Hippocampal formation (tissue), 2 donors: Measurements from ENCODE around the gene DNALI1.

Experiments
- DNase-seq, 2 donors: peaks; one replicate each; lab custom pipeline; 2025; lab: John Stamatoyannopoulos, UW

The DNALI1 gene

DNA sequence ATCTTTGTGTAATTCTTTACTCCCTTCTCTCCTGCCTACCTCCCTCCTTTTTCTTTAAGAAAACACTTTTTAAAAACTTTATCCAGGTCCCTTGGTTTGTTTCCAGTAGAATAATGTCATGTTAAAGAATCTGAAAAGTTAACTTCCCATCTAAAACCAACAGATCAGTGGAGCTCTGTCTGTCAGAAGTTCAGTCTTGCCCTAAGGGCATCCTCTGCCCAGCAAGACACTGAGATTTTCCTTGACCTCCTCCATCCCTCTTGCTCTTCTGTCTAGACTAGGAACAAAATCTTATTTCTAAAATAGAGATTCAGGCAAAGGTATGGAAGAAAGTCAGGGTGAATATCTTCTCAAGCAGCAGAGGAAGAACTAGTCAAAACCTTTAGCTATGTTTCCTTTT lies 44.7 kb downstream of the DNALI1 start:
- no peak for DNase-seq

DNA sequence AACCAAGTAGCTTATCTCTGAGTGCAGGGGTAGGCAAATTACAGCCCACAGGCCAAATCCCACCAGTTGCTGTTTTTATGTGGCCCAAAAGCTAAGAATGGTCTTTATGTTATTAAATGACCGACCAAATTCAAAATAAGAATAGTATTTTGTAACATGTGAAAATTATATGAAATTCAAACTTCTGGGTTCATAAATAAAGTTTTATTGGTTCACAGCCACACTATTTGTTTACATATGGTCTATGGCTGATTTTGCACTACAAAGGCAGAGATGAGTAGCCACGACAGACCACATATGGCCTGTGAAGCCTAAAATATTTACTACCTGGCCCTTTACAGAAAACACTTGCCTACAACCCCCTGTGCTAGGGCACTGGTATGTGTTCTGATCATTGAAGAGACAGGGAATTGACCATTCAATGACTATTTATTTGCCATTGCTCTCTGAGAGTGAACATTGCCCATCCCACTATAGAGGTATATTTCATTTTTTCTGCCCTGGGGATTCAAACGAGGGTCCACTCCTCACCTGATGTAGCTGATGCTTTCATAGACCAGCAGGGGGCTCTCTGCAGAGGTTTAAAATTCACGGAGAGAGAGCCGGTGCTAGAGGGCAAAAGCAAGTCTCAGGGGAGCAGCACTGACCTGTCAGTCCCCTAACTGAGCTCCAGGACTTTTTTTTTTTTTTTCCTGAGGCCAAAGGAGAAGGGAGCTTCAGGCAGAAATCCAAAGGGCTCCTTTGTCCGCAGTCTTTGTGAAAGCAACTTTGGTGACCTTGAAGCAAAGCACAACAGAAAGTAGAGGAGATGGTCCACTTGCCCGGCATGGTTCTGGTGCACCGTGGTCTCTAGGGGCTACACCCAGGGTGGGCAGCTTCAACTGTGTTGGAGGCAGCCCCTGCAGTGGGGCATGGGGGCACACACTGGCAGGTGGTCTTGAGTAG lies 46.3 kb downstream of the DNALI1 start:
- DNase-seq = peak in 1 of 2 donors; percentile 7

DNA sequence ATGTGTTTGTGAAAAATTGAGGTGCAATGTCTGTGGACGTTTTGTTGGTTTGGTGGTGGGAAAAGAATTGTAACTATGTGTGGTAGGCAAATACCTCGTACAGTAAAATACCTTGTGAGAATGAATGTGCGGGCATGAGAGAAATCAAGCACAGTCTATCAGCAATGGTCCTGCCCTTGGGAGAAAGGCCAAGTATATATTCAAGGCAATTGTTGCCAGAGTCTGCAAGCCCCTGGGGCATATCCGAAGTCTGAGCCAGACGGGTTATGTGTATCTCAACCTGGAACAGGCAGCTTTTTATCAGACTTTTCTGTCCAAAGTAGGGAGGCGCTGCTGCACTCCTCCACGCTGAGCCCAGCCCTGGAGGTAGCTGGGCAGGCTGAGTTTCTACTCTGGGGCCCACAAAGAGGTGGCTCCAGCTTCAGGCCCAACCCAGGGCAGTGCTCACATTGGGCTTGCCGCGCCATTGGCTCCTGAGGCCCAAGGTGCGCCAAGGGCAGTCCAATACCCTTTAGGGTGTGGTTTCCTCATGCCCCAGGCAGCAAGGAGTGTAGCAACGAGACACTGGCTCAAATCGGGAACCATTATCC lies 48.4 kb downstream of the DNALI1 start:
- DNase-seq = no peak

DNA sequence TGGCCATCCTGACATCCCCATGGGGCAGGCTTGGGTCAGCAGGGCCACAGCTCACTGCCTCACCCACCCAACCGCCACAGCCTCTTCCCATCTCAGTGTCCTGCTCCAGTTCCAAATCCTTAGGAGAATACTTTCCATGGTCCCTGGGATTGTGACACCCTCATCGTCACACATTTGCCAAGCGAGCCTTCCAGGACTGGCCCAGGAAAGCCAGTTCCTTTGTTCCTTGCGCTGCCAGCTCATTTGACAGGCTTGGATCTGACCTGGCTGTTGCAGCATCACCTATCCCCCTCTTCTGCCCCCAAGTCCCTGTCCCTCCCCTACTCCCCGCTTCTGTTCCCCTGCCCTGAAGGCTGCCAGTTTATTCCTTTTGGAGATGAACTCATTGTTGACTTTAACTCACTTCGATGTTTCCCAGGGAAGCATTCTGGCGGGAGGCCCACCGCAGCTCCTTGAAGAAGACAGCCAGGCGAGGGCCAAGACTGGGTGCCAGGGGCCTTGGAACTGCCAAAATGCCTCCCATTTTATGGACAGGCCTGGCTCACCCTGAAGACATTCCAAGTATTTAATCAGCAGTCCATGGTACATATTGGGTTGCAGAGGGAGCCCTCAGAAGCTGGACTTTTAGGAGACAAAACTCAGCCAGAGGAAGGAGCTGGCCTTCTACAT lies 49.2 kb downstream of the DNALI1 start:
- DNase-seq = no peak

DNA sequence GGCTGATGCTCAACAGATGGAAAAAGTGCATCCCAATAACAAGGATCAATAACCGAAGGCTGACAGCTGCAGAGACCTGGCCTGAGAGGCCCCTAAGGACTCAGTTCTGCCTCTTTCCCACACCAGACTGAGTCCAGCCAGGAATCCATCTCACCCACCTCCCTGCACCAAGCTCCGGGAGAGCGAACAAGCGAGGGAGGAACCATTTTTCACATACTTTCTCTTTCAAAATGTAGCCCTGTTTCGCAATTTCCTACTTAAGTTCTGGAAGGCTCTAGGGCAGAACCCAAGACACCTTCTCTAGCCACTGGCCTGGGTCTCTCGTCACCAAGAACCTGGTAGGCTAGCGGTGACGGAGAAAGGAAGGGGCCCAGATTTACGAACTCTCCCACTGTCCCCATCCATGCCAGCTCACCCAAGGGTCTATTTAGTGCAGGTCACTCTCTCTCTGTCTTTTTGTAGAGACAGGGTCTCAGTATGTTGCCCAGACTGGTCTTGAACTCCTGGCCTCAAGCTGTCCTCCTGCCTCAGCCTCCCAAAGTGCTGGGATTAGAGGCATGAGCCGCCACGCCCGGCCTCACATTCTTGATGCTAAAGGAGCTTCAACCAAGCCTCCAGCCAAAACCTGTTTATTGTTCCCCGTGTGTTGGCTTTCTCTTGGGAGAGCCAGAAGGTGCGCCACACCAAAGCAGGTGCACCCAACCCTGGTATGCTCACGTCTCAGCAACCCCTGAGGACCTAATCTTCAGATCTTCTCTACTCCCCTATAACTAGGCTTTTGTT lies 49.9 kb downstream of the DNALI1 start:
- no peak for DNase-seq

DNA sequence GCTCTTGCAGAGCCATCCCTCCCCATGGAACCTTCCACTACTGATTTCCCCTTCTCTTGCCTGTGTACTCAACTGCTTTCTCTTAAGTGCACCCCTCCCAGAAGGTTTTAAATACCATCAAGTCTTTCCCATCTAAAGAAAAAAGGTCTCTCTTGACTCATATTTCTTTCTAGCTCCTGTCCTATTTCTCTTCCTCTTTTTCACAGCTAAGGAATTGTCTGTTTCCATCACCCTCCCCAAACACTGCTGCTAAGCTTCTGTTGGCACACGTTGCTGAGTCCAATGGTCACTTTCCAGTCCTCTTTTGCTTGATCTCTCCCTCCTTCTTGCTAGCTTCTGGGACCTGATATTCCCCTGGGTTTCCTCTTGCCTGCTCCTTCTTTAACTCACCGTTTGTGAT lies 52.3 kb downstream of the DNALI1 start:
- no peak for DNase-seq

DNA sequence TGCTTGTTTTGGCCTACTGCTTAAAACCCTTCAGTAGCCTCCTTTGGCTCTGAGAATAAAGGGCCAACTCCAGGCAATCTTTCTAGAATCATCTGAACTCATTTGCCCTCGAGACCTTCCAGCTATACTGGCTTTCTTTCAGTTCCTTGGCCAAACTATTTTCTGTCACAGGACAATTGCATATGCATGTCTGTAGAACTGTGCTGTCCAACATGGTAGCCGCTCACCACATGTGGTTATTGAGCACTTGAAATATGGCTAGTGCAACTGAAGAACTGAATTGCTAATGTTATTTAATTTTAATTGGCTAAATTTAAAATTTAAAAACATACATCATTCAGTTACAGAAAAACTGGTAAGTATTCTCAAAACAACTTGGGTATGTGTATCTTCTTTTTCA lies 53.3 kb downstream of the DNALI1 start:
- DNase-seq = no peak

DNA sequence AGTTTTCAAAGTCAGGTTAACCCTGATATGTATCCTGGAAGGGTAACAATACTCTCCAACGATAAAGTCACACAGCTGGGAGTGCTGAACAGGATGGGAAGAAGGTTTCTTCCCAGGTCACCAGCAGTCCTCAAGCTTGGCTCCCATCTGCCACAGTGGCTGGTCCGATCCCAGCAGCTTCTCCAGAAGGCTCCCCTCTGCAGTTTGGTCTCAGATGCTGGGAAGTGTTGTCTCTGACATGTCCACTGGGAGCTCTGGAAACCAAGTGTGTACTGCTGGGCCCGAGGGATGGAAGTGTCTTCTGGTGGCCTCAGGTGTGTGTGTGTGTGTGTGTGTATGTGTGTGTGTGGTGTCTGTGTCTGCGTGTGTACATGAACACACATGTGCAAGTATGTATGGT lies 55.4 kb downstream of the DNALI1 start:
- no peak for DNase-seq

DNA sequence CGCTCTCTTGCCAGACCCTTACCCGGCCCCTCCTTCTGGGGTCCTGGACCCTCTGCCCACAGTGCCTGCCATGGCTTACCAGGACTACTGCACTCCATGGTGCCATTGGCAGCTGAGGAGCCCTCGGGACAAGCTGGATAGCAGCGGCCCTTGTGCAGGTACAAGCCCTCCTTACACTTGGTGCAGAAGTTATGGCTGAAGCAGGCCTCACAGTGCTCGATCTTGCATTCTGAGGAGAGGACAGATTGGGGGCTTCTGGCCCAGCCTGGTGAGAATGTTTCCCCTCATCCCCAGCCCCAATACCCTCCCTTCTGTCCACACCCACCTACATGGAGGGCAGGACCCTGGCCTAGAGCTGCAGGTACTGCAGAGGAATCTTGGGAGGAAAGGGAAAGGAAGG lies 57.4 kb downstream of the DNALI1 start:
- DNase-seq = no peak

DNA sequence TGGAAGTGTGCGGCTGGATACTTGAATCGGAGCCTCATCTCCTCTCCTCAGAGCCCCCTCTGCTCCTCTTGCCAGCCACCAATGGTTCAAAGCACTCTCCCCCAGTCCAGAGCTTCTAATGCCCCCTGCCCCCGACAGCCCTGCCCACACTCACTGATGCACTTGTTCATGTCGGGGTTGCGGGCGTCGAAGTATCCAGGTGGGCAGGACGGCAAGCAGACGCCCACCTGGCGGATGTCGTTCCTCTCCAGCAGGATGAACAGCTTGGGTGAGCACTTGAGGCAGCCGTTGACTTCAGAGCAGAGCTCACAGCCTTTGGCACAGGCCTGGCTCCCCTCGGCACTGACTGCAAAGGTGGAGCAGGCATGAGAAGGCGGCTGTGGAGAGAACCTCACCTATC lies 59.6 kb downstream of the DNALI1 start:
- no peak for DNase-seq
